Chondrocyte (in vitro differentiated cells): ENCODE measurements around the gene PPWD1. TPM values are rescaled to one million over a fixed set of nuclear protein-coding genes. Genes with fewer than 3 reads are reported as not detected.

Source experiments
- DNase-seq: peaks from one replicate; pipeline ENCODE4 v3.0.0; 2021; ENCODE audit warnings: mixed read lengths, low spot score
- H3K27ac Mint-ChIP-seq: one replicate; pipeline ENCODE4 v1.8.0; 2021; ENCODE audit warnings: mild to moderate bottlenecking, moderate library complexity, mixed read lengths; ENCODE audit not compliant: unreplicated experiment
- H3K27me3 Mint-ChIP-seq: 2 replicates; pipeline ENCODE4 v1.8.0; 2021; ENCODE audit warnings: low read depth, mixed read lengths
- H3K36me3 Mint-ChIP-seq: 2 replicates; pipeline ENCODE4 v1.8.0; 2021; ENCODE audit warnings: low read depth, mixed read lengths
- H3K4me1 Mint-ChIP-seq: 2 replicates; pipeline ENCODE4 v1.8.0; 2021; ENCODE audit warnings: low read depth, mild to moderate bottlenecking, mixed read lengths
- H3K4me3 Mint-ChIP-seq: one replicate; pipeline ENCODE4 v1.8.0; 2021; ENCODE audit warnings: mild to moderate bottlenecking, moderate library complexity, mixed read lengths; ENCODE audit not compliant: unreplicated experiment
- H3K9me3 Mint-ChIP-seq: 2 replicates; pipeline ENCODE4 v1.8.0; 2021; ENCODE audit warnings: low read depth, mixed read lengths
- total RNA-seq: library from RNA; stranded (reverse); gene quantifications from 3 replicates; pipeline ENCODE4 v1.2.1, GENCODE V29; 2021
- TF ChIP-seq, protein P1 (sequence below): fragments of 200-600 bp; sonication (generic); IDR thresholded peaks from 2 replicates; pipeline ENCODE4 v1.5.0; 2021; ENCODE audit warnings: antibody characterized with exemption, mild to moderate bottlenecking, moderate library complexity

PPWD1 gene
- total RNA-seq, 1 donor from 2014 or later, result 19.5 TPM

DNA sequence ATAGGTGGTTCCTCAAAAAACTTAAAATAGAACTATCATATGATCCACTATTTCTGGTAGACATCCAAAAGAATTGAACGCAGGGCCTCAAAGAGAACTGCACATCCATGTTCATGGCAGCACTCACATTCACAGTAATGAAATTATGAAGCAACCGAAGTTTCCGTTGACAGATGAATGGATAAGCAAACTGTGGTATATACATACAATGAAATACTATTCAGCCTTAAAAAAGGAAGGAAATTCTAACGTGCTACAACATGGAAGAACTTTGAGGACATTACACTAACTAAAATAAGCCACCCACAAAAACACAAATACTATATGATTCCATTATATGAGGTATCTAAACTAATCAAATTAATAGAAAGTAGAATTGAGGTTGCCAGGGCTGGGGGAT, 18.6 kb upstream of the PPWD1 start:
- TF ChIP-seq, protein P1, sequence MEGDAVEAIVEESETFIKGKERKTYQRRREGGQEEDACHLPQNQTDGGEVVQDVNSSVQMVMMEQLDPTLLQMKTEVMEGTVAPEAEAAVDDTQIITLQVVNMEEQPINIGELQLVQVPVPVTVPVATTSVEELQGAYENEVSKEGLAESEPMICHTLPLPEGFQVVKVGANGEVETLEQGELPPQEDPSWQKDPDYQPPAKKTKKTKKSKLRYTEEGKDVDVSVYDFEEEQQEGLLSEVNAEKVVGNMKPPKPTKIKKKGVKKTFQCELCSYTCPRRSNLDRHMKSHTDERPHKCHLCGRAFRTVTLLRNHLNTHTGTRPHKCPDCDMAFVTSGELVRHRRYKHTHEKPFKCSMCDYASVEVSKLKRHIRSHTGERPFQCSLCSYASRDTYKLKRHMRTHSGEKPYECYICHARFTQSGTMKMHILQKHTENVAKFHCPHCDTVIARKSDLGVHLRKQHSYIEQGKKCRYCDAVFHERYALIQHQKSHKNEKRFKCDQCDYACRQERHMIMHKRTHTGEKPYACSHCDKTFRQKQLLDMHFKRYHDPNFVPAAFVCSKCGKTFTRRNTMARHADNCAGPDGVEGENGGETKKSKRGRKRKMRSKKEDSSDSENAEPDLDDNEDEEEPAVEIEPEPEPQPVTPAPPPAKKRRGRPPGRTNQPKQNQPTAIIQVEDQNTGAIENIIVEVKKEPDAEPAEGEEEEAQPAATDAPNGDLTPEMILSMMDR, result no peak
- Mint-ChIP-seq H3K9me3 (peaks cover 3% of the 10 kb centered on the region), H3K36me3 (peaks cover 8% of the 10 kb centered on the region), H3K4me1 (no peaks in the 10 kb centered on the region), H3K27me3 (no peaks in the 10 kb centered on the region), H3K4me3 (no peak overlapping the region), H3K27ac (no peak overlapping the region)
- DNase-seq, result no peak

- TF ChIP-seq, protein P1, result no peak
- DNase-seq, result no peak
- peaks cover 5% of the 10 kb centered on the region for H3K9me3 Mint-ChIP-seq
- H3K27ac Mint-ChIP-seq, result no peak overlapping the region
- H3K4me1 Mint-ChIP-seq, result no peaks in the 10 kb centered on the region
- no peak overlapping the region for H3K4me3 Mint-ChIP-seq
- peaks cover 10% of the 10 kb centered on the region for H3K36me3 Mint-ChIP-seq
- H3K27me3 Mint-ChIP-seq, result no peaks in the 10 kb centered on the region
Observed at GRCh38 chr5:65546141-65546540, 17.0 kb upstream of the PPWD1 start.

DNA sequence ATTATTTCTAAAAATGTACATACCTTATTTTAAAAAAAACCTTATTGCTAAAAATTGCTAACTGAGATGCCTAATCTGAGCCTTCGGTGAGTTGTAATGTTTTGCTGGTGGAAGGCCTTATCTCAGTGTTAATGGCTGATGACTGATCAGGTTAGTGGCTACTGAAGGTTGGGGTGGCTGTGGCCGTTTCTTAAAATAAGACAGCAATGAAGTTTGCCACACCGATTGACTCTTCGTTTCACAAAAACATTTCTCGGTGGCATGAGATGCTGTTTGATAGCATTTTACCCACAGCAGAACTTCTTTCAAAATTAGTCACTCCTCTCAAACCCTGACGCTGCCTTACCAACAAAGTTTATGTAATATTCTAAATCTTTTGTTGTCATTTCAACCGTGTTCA, 14.8 kb upstream of the PPWD1 start:
- no peak overlapping the region for H3K4me3 Mint-ChIP-seq
- TF ChIP-seq, protein P1, result no peak
- no peak overlapping the region for H3K27ac Mint-ChIP-seq
- H3K9me3 Mint-ChIP-seq, result peaks cover 5% of the 10 kb centered on the region
- H3K4me1 Mint-ChIP-seq, result no peaks in the 10 kb centered on the region
- no peak for DNase-seq
- peaks cover 8% of the 10 kb centered on the region for H3K36me3 Mint-ChIP-seq
- no peaks in the 10 kb centered on the region for H3K27me3 Mint-ChIP-seq

DNA sequence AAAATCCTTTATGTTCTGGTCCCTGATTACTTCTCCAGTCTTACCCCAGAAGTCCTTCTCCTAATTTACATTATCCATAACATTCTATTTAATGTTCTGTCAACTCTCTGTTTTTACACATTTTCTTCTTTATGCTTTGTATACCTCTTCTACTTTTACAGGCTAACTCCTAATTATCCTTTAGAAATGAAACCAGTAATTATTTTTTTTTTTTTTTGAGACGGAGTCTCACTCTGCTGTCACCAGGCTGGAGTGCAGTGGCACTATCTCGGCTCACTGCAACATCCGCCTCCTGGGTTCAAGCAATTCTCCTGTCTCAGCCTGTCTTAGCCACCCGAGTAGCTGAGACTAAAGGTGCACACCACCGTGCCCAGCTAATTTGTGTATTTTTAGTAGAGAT, 9.2 kb upstream of the PPWD1 start:
- peaks cover 3% of the 10 kb centered on the region for H3K9me3 Mint-ChIP-seq
- H3K36me3 Mint-ChIP-seq, result peaks cover 4% of the 10 kb centered on the region
- no peaks in the 10 kb centered on the region for H3K27me3 Mint-ChIP-seq
- TF ChIP-seq, protein P1, result no peak
- no peak for DNase-seq
- H3K27ac Mint-ChIP-seq, result no peak overlapping the region
- no peaks in the 10 kb centered on the region for H3K4me1 Mint-ChIP-seq
- no peak overlapping the region for H3K4me3 Mint-ChIP-seq

GRCh38 chr5:65555287-65555686, 7.8 kb upstream of the PPWD1 start:
- no peaks in the 10 kb centered on the region for H3K27me3 Mint-ChIP-seq
- H3K27ac Mint-ChIP-seq, result no peak overlapping the region
- no peaks in the 10 kb centered on the region for H3K36me3 Mint-ChIP-seq
- TF ChIP-seq, protein P1, result no peak
- DNase-seq, result no peak
- no peak overlapping the region for H3K4me3 Mint-ChIP-seq
- no peaks in the 10 kb centered on the region for H3K9me3 Mint-ChIP-seq
- no peaks in the 10 kb centered on the region for H3K4me1 Mint-ChIP-seq
